NB4 (cell line): ENCODE results near the gene CPED1.

Source experiments
- CTCF ChIP-seq: IDR thresholded peaks from one replicate; pipeline ENCODE4 v1.5.1; 2012; ENCODE audit warnings: low read depth, low read length
- POLR2A ChIP-seq: IDR thresholded peaks from 2 replicates; pipeline ENCODE4 v1.6.1; 2011; ENCODE audit warnings: mild to moderate bottlenecking; ENCODE audit not compliant: insufficient read length; ENCODE audit errors: extremely low read depth

- no peak for TF ChIP-seq POLR2A
- no peak for TF ChIP-seq CTCF
Measured at GRCh38 chr7:121042899-121043298, 54.4 kb downstream of the CPED1 start.
